GM12873 (cell line): ENCODE results near the gene CGB7.

Experiments
- TF ChIP-seq, protein P1 (sequence below): IDR thresholded peaks from 2 replicates; pipeline ENCODE4 v1.5.1; 2012; ENCODE audit warnings: low read depth, mild to moderate bottlenecking, moderate library complexity, low read length, control low read depth; ENCODE audit not compliant: insufficient read depth; ENCODE audit errors: missing control alignments

CGB7 gene

DNA sequence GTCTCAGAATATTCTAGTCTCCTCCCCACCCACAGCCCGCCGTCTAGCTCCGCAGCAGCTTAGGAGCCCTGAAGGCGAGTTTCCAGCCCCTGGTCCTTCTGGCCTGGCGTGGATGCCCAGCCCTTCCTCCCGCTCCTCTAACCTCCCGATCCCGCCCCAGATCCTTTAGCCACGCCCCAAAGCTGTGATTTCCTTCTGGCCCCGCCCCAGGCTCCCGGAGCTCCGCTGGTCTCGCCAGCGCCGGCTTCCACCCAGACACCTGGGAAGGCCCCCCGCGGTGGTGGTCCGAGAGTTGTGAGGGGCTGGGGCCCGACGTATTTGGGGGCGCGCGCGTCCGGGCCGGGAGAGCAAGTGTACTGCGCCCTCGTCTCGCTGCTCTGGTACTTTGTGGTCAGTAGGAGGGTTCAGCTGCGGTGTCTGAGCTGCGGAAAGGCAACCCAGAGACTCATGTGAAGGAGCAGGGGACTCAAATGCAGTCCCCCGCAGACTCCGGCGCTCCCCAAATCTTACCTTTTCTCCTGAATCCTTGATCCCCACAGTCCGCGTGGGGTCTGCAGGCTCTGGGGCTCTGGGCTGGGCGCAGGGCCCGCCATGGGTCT is at the start of gene CGB7:
CGB7 (minus strand) TSS at position 114 of the 599 bp plus-strand sequence. CDS start 2,374 bp downstream, outside the sequence.
- TF ChIP-seq, protein P1, sequence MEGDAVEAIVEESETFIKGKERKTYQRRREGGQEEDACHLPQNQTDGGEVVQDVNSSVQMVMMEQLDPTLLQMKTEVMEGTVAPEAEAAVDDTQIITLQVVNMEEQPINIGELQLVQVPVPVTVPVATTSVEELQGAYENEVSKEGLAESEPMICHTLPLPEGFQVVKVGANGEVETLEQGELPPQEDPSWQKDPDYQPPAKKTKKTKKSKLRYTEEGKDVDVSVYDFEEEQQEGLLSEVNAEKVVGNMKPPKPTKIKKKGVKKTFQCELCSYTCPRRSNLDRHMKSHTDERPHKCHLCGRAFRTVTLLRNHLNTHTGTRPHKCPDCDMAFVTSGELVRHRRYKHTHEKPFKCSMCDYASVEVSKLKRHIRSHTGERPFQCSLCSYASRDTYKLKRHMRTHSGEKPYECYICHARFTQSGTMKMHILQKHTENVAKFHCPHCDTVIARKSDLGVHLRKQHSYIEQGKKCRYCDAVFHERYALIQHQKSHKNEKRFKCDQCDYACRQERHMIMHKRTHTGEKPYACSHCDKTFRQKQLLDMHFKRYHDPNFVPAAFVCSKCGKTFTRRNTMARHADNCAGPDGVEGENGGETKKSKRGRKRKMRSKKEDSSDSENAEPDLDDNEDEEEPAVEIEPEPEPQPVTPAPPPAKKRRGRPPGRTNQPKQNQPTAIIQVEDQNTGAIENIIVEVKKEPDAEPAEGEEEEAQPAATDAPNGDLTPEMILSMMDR, result no peak

DNA sequence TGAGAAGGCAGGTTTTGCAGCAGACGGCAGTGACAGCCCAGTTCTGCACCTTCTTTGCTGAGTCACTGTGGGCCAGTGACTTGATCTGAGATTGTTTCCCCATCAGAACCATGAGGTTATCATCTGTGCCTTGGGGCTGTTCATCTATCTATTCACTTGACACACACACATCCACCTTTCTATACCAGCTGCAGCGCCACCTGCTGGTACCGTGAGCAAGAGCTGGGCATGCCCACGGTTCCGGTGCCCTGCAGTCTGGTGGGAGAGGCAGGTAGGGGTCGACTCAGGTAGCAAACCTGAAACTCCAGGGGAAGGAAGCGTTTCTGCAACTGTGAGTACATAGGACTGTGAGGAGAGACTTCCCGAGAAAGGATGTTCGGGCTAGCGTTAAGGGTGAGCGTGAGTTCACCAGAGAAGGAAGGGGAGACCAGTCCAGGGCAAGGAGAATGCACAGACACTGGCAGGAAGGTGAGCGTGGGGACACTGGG is 49.1 kb upstream of the CGB7 start:
- TF ChIP-seq, protein P1, result peak; percentile 88

DNA sequence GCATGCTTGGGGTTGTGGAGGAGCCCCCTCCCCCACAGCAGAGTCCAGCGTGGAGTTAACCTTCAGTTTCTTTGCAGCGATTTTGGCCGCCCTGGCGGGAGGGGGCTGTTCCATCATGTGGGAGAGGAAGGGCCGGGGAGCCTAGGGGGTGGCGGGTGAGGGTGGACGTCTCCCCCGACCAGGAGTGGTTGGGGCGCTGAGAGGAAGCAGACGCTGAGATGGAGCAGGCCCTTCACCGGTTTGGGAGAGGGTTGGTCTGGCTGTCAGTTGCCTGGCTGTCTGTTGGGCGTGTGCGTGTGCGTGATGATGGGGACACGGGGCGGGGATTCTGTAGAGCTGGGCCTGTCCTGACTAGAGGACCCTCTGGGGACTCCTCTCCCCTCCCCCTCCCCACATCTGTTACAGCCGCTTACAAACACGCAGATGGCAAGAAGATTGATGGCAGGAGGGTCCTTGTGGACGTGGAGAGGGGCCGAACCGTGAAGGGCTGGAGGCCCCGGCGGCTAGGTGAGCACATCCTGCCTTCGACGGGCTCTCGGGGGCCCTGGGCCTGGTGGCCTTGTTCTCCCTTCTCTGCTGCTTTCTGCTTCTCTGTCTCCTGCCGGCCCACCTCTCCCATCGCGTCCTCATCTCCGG is 46.8 kb upstream of the CGB7 start:
- TF ChIP-seq, protein P1, result no peak

DNA sequence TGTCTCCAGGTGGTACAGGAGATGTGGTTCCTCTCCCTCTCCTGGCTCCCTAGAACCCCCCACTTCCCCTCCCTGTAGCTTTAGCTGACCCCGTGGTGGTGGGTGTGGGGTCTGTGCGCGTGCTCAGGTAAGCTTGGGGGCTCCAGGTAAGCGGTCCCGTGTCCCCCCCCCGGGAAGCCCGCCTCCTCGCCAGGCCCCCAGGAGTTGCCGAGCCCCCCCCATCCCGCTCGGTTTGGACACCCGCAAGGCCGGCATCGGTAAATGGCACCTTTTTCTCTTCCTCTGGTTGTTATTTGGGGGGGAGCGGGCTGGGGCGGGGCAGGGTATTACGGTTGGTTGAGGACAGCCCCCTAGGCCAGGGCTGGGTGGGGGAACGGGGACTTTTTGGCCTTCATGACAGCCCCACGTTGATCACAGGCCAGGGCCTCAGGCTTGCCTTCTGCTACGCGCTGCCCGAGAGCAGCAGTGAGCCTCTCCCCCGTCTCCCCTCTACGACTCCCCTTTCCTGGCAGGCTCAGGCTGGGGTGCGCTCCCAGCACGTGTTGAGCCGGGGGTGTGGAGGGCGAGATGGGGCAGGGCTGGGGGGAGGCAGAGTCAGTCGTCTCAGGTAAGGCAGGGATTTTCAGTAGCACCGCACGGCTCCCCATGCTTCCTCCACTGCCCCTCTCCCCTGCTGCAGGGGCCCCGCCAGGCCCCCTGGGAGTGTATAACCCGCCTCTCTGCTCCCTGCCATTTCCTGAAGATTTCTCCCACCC is 46.0 kb upstream of the CGB7 start:
- TF ChIP-seq, protein P1, result no peak

DNA sequence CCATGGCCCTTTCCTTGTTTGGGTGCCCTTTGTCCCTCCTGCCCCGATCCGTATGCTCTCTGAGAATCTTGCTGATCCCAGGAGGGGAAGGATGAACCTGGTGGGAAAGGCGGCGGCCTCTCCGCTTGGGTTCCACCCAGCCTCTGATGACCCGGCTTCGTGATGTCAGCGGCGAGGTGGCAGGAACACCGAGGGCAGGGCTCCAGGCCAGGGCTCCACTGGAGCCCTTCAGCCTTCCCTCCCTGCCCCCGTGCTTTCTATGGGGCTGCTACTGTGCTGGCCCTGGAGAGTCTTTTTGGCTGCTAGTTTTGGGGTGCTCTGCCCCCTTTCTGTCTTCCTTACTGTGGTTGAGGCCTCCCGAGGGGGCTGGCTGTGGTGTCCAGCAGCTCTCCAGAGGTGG is 44.8 kb upstream of the CGB7 start:
- TF ChIP-seq, protein P1, result no peak

DNA sequence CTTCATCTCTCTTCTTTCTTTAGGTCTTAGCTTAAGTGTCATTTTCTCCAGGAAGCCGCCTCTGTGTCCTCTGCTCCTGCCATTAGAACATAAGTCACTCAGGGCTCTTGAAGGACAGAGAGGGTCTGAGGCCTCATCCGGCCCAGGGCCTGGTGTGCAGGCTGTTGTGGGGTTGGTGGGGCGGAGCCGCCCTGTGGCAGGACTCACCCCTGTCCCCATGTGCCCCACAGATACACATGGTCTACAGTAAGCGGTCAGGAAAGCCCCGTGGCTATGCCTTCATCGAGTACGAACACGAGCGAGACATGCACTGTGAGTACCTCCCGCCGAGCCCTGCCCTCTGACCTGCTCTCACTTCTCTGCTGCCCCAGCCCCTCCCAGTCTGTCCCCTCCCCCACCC is 43.6 kb upstream of the CGB7 start:
- TF ChIP-seq, protein P1, result no peak

DNA sequence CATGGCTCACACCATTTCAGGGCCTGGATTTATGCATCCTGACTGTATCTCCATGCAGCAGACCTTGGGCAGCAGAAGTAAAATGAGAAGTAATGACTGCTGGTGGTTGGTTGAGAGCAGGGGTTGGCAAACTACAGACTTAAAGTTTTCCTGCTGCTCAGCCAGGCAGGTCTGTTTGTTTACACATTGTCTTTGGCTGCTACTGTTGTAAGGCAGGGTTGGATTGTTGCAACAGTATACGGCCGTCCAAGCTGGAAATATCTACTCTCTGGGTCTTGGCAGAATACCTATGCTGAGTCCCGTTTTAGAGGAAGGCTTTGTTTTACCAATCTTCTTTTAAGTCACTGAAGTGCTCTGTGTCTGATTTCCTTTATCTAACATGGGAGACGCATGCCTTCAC is 41.2 kb upstream of the CGB7 start:
- TF ChIP-seq, protein P1, result no peak
